HEK293 (cell line): Measurements from ENCODE around the gene MIEN1.
"Not testable (repeated sequence)": the region's sequence is repeated elsewhere in the genome, so short reads cannot be mapped to it uniquely, and the experiment has no call there.

ENCODE experiments used
- CTCF ChIA-PET: fragments of 350-600 bp; formaldehyde crosslinking; extraction: SDS; loops from one replicate; lab custom pipeline; 2021; ENCODE audit warnings: antibody characterized with exemption; lab: Yijun Ruan, JAX
- POLR2A ChIA-PET: fragments of 300-600 bp; formaldehyde crosslinking; extraction: SDS; loops from one replicate; lab custom pipeline; 2020; ENCODE audit warnings: antibody characterized with exemption, inconsistent platforms; lab: Yijun Ruan, JAX
- H3K27ac ChIP-seq: fragments of 200-500 bp; sonication (Bioruptor generic); 2 replicates; pipeline ENCODE4 v1.5.1; 2014; ENCODE audit warnings: low read depth, low read length, control low read depth, inconsistent platforms; ENCODE audit errors: extremely low read depth
- H3K36me3 ChIP-seq, 2 experiments: fragments of 200-500 bp in 1 of 2; sonication (Bioruptor generic) in 1 of 2; 1 replicate in 1 of 2; 2 replicates in 1 of 2; pipeline ENCODE4 v1.5.1; 2014 to 2017; ENCODE audit warnings: inconsistent platforms in 2 of 2, low read length in 2 of 2; ENCODE audit not compliant: control insufficient read depth in 2 of 2, insufficient read depth in 1 of 2
- H3K4me1 ChIP-seq: fragments of 200-500 bp; sonication (Bioruptor generic); 2 replicates; pipeline ENCODE4 v1.5.1; 2014; ENCODE audit warnings: mild to moderate bottlenecking, low read length, inconsistent platforms; ENCODE audit not compliant: control insufficient read depth, insufficient read depth
- H3K4me3 ChIP-seq: 2 replicates; pipeline ENCODE4 v1.5.1; 2011; ENCODE audit warnings: low read depth, mild to moderate bottlenecking, control low read depth, low read length, moderate library complexity
- H3K9me3 ChIP-seq: fragments of 200-500 bp; sonication (Bioruptor generic); 2 replicates; pipeline ENCODE4 v1.5.1; 2014; ENCODE audit warnings: low read depth, low read length, inconsistent platforms; ENCODE audit not compliant: control insufficient read depth, insufficient read depth
- EGR2 ChIP-seq: fragments of 450-650 bp; formaldehyde crosslinking; IDR thresholded peaks from 2 replicates; pipeline ENCODE4 v1.5.1; 2016; ENCODE audit warnings: low read depth, missing biosample characterization, missing genetic modification characterization
- GFI1B ChIP-seq: fragments of 450-650 bp; formaldehyde crosslinking; IDR thresholded peaks from 2 replicates; pipeline ENCODE4 v1.5.1; 2016; ENCODE audit warnings: missing biosample characterization, missing genetic modification characterization
- GLIS1 ChIP-seq: fragments of 450-650 bp; formaldehyde crosslinking; IDR thresholded peaks from 2 replicates; pipeline ENCODE4 v1.5.1; 2016; ENCODE audit warnings: missing biosample characterization, missing genetic modification characterization
- HOXC10 ChIP-seq: sonication (generic); formaldehyde crosslinking; IDR thresholded peaks from 2 replicates; pipeline ENCODE4 v1.8.1; 2023; ENCODE audit warnings: mild to moderate bottlenecking, missing genetic modification reagents
- RBAK ChIP-seq: fragments of 450-650 bp; formaldehyde crosslinking; IDR thresholded peaks from 2 replicates; pipeline ENCODE4 v1.5.1; 2016; ENCODE audit warnings: missing biosample characterization, missing genetic modification characterization
- SCRT2 ChIP-seq: fragments of 450-650 bp; formaldehyde crosslinking; IDR thresholded peaks from 2 replicates; pipeline ENCODE4 v1.5.1; 2016; ENCODE audit warnings: missing biosample characterization, missing genetic modification characterization
- ZNF121 ChIP-seq: fragments of 450-650 bp; formaldehyde crosslinking; IDR thresholded peaks from 2 replicates; pipeline ENCODE4 v1.5.1; 2016; ENCODE audit warnings: missing biosample characterization, missing genetic modification characterization
- ZNF23 ChIP-seq: fragments of 450-650 bp; formaldehyde crosslinking; IDR thresholded peaks from 2 replicates; pipeline ENCODE4 v1.5.1; 2016; ENCODE audit warnings: missing biosample characterization, missing genetic modification characterization, borderline replicate concordance
- ZNF26 ChIP-seq: fragments of 450-650 bp; formaldehyde crosslinking; IDR thresholded peaks from 2 replicates; pipeline ENCODE4 v1.5.1; 2016; ENCODE audit warnings: missing biosample characterization, missing genetic modification characterization
- ZNF394 ChIP-seq: fragments of 450-650 bp; formaldehyde crosslinking; IDR thresholded peaks from 2 replicates; pipeline ENCODE4 v1.5.1; 2016; ENCODE audit warnings: missing biosample characterization, missing genetic modification characterization, mild to moderate bottlenecking, moderate library complexity, borderline replicate concordance
- ZNF449 ChIP-seq: fragments of 450-650 bp; formaldehyde crosslinking; IDR thresholded peaks from 2 replicates; pipeline ENCODE4 v1.5.1; 2017; ENCODE audit warnings: missing biosample characterization, mild to moderate bottlenecking, missing genetic modification characterization, moderate library complexity
- ZNF473 ChIP-seq: fragments of 450-650 bp; formaldehyde crosslinking; IDR thresholded peaks from 2 replicates; pipeline ENCODE4 v1.5.1; 2017; ENCODE audit warnings: missing biosample characterization, missing genetic modification characterization
- ZNF549 ChIP-seq: fragments of 450-650 bp; IDR thresholded peaks from 2 replicates; pipeline ENCODE4 v1.5.1; 2018; ENCODE audit warnings: missing biosample characterization, missing genetic modification characterization, mild to moderate bottlenecking, inconsistent platforms, moderate library complexity
- ZNF624 ChIP-seq: fragments of 450-650 bp; formaldehyde crosslinking; IDR thresholded peaks from 2 replicates; pipeline ENCODE4 v1.5.1; 2017; ENCODE audit warnings: missing biosample characterization, missing genetic modification characterization
- ZSCAN30 ChIP-seq: fragments of 450-650 bp; IDR thresholded peaks from 2 replicates; pipeline ENCODE4 v1.5.1; 2018; ENCODE audit warnings: missing biosample characterization, mild to moderate bottlenecking, missing genetic modification characterization, moderate library complexity
- TF ChIP-seq, protein P1 (sequence below): fragments of 450-650 bp; formaldehyde crosslinking; IDR thresholded peaks from 2 replicates; pipeline ENCODE4 v1.5.0; 2017; ENCODE audit warnings: missing biosample characterization, missing genetic modification characterization, borderline replicate concordance
- TF ChIP-seq, protein P2 (sequence below): fragments of 450-650 bp; formaldehyde crosslinking; optimal IDR thresholded peaks from 2 replicates; pipeline ENCODE3; 2016; ENCODE audit warnings: missing biosample characterization, mild to moderate bottlenecking, missing genetic modification characterization

Gene MIEN1

GRCh38 chr17:39764171-39764570 lies 33.8 kb upstream of the MIEN1 start:
- H3K36me3 ChIP-seq, H3K4me3 ChIP-seq, H3K27ac ChIP-seq, H3K4me1 ChIP-seq, H3K9me3 ChIP-seq: not testable (repeated sequence)
- peak; percentile 86 for TF ChIP-seq ZNF121 (tag by site-specific recombination)
- POLR2A ChIA-PET: interaction anchor here (0.6 kb wide), 5 partner anchors 11 to 98 kb away, joined by 3 to 6 read pairs (median 3); no protein-coding TSS in a partner anchor
- CTCF ChIA-PET: interaction anchor here (0.9 to 1.1 kb wide), 4 partner anchors 98 to 143 kb away, joined by 3 to 6 read pairs (median 4); no protein-coding TSS in a partner anchor

DNA sequence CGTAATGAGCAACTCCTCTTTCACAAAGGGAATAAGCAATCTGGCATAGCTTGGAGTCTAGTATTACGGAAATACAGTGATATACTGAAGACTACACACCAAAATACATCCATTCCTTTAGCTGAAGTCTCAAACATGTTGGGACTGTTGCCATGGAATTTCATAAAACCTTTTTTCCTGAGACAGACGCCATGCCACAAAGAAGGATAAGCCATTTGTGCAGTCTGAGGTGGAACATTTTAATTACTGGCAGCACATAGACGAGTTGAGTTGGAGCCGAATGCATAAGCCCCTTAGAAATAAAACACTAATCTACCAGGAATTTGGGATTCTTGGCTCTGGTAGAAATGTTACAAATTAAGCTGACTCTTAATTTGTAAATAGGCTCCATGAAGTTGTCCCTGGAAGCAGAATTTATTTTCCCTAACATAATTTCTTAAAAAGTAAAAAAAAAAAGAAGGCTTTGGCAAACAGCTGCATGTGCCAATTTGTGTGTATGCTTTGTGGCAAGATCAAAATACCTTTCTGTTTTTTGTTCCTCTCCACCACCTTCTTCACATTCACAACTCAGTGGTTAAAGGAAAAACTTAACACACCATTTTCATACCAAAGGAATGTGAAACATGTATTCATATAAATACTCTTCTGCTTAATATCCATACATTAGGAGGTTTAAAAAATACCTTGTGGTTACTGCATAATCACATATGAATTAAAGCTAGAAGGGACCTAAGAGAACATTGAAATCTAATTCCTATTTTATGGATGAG lies 32.9 kb upstream of the MIEN1 start:
- Histone ChIP-seq H3K27ac (no peak overlapping the region), H3K4me1 (no peaks in the 10 kb centered on the region), H3K4me3 (no peak overlapping the region), H3K36me3 (no peaks in the 10 kb centered on the region; a peak in 1 of 3 replicates), H3K9me3 (no peaks in the 10 kb centered on the region)
- TF ChIP-seq HOXC10 (CRISPR knock-in tag) (no peak), RBAK (tag by site-specific recombination) (no peak)
- ChIA-PET CTCF (interaction anchor here (0.7 to 1.2 kb wide), 4 partner anchors 9 to 142 kb away, joined by 3 to 6 read pairs (median 3); no protein-coding TSS in a partner anchor), POLR2A (interaction anchor here (0.6 to 0.8 kb wide), 2 partner anchors 8 to 78 kb away, joined by 3 read pairs; no protein-coding TSS in a partner anchor)

GRCh38 chr17:39761861-39762496 lies 31.6 kb upstream of the MIEN1 start:
- ChIA-PET CTCF (interaction anchor here (0.7 to 1.4 kb wide), 3 partner anchors 8 to 355 kb away, joined by 3 read pairs; no protein-coding TSS in a partner anchor), POLR2A (interaction anchor here (0.7 kb wide), 1 partner anchor 164 kb away, joined by 3 read pairs; no protein-coding TSS in a partner anchor)
- no peaks in the 10 kb centered on the region for H3K4me1 ChIP-seq
- no peaks in the 10 kb centered on the region for H3K9me3 ChIP-seq
- no peak overlapping the region for H3K27ac ChIP-seq
- H3K36me3 ChIP-seq: no peaks in the 10 kb centered on the region; a peak in 1 of 3 replicates
- H3K4me3 ChIP-seq: no peak overlapping the region
- TF ChIP-seq ZNF473 (tag by site-specific recombination): no peak

DNA sequence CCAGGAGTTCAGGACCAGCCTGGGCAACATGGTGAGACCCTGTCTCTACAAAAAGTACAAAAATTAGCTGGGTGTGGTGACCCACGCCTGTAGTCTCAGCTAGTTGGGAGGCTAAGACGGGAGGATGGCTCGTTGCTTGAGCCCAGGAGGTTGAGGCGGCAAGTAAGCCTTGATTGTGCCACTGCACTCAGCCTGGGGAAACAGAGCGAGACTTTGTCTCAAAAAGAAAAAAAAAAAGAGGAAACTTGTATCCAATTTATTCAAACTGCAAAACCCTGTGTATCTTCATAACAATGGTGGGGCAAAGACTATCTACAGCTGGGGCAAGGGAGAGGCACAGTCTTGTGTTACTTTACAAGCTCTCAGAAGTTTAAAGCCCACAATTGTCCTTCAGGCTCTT lies 28.9 kb upstream of the MIEN1 start:
- CTCF ChIA-PET: interaction anchor here (0.5 to 2.6 kb wide), 8 partner anchors 8 to 567 kb away, joined by 3 to 19 read pairs (median 4); partner anchors contain the start of gene MIEN1
- POLR2A ChIA-PET: interaction anchor here (1.2 kb wide), 1 partner anchor 71 kb away, joined by 3 read pairs; the partner anchor contains the start of gene PGAP3

More for the DNA sequence above, 28.9 kb upstream of the MIEN1 start:
- no peaks in the 10 kb centered on the region for H3K4me1 ChIP-seq
- TF ChIP-seq, protein P1, sequence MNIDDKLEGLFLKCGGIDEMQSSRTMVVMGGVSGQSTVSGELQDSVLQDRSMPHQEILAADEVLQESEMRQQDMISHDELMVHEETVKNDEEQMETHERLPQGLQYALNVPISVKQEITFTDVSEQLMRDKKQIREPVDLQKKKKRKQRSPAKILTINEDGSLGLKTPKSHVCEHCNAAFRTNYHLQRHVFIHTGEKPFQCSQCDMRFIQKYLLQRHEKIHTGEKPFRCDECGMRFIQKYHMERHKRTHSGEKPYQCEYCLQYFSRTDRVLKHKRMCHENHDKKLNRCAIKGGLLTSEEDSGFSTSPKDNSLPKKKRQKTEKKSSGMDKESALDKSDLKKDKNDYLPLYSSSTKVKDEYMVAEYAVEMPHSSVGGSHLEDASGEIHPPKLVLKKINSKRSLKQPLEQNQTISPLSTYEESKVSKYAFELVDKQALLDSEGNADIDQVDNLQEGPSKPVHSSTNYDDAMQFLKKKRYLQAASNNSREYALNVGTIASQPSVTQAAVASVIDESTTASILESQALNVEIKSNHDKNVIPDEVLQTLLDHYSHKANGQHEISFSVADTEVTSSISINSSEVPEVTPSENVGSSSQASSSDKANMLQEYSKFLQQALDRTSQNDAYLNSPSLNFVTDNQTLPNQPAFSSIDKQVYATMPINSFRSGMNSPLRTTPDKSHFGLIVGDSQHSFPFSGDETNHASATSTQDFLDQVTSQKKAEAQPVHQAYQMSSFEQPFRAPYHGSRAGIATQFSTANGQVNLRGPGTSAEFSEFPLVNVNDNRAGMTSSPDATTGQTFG (tag by site-specific recombination): no peak
- TF ChIP-seq EGR2 (tag by site-specific recombination): no peak
- TF ChIP-seq, protein P2, sequence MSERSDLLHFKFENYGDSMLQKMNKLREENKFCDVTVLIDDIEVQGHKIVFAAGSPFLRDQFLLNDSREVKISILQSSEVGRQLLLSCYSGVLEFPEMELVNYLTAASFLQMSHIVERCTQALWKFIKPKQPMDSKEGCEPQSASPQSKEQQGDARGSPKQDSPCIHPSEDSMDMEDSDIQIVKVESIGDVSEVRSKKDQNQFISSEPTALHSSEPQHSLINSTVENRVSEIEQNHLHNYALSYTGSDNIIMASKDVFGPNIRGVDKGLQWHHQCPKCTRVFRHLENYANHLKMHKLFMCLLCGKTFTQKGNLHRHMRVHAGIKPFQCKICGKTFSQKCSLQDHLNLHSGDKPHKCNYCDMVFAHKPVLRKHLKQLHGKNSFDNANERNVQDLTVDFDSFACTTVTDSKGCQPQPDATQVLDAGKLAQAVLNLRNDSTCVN (tag by site-specific recombination): no peak
- no peak for TF ChIP-seq SCRT2 (tag by site-specific recombination)
- no peak for TF ChIP-seq GLIS1 (tag by site-specific recombination)
- no peak for TF ChIP-seq GFI1B
- TF ChIP-seq ZNF449 (tag by site-specific recombination): no peak
- TF ChIP-seq ZSCAN30 (tag by site-specific recombination): no peak
- no peak for TF ChIP-seq ZNF624
- no peak for TF ChIP-seq ZNF23 (tag by site-specific recombination)
- no peak for TF ChIP-seq ZNF26 (tag by site-specific recombination)
- no peak for TF ChIP-seq ZNF549
- no peak for TF ChIP-seq ZNF394 (tag by site-specific recombination)
- TF ChIP-seq, all 188 proteins: peak for 0
- Histone ChIP-seq H3K4me3 (no peak overlapping the region), H3K36me3 (no peaks in the 10 kb centered on the region; a peak in 1 of 3 replicates), H3K27ac (no peak overlapping the region), H3K9me3 (no peaks in the 10 kb centered on the region)
